ENCODE data around the gene CFAP100.

DNA sequence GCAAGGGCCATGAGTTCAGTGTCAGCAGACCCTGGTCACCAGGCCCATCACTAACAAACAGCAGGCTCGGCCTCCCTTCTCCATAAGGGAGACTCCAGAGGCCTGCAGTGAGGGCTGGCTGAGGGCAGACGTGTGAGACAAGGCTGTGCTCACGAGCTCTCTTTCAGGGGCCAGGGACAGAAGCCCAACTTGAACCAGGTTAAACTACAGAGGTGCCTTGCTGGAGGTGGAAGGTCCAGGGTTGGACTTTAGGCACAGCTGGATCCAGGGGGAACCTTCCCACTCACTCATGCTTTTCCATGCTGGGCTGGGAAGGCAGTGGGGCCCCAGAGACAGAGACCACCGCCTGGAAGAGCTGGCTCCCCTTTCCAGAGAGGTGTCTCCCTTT lies 19.0 kb downstream of the CFAP100 start:
- TF ChIP-seq, protein P1, sequence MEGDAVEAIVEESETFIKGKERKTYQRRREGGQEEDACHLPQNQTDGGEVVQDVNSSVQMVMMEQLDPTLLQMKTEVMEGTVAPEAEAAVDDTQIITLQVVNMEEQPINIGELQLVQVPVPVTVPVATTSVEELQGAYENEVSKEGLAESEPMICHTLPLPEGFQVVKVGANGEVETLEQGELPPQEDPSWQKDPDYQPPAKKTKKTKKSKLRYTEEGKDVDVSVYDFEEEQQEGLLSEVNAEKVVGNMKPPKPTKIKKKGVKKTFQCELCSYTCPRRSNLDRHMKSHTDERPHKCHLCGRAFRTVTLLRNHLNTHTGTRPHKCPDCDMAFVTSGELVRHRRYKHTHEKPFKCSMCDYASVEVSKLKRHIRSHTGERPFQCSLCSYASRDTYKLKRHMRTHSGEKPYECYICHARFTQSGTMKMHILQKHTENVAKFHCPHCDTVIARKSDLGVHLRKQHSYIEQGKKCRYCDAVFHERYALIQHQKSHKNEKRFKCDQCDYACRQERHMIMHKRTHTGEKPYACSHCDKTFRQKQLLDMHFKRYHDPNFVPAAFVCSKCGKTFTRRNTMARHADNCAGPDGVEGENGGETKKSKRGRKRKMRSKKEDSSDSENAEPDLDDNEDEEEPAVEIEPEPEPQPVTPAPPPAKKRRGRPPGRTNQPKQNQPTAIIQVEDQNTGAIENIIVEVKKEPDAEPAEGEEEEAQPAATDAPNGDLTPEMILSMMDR (IDR thresholded peaks at IDR 0.05 in 8 of 11, conservative IDR thresholded peaks at IDR 0.05 in 3 of 11): no peak
- TF ChIP-seq POLR2AphosphoS5 (IDR thresholded peaks at IDR 0.05): no peak
- no peak for TF ChIP-seq POLR2A (IDR thresholded peaks at IDR 0.05)
